Peyer's patch (tissue), 4 donors: Measurements from ENCODE around the gene GSDMA. TPM values are rescaled to one million over a fixed set of nuclear protein-coding genes. Genes with fewer than 3 reads are reported as not detected.

Experiments used
- DNase-seq, 3 donors: peaks; one replicate each; pipeline ENCODE4 v3.0.0-alpha.2; 2017 to 2019
- H3K27ac ChIP-seq, 4 donors: fragments of 200-600 bp; sonication (generic); one replicate each; pipeline ENCODE4 v1.5.1; 2016 to 2019
- H3K27me3 ChIP-seq, 2 donors: fragments of 200-600 bp; sonication (generic); one replicate each; pipeline ENCODE4 v1.5.1; 2019
- H3K36me3 ChIP-seq, 3 donors: fragments of 200-600 bp; sonication (generic); one replicate each; pipeline ENCODE4 v1.5.1; 2016 to 2019
- H3K4me1 ChIP-seq, 4 donors: fragments of 200-600 bp; sonication (generic); one replicate each; pipeline ENCODE4 v1.5.1; 2016 to 2019
- H3K4me3 ChIP-seq, 4 donors: fragments of 200-600 bp; sonication (generic); 1 replicate in 3 of 4; 2 replicates in 1 of 4; pipeline ENCODE4 v1.5.1; 2016 to 2019; ENCODE audit warnings: mild to moderate bottlenecking in 1 of 4
- H3K9me3 ChIP-seq, 4 donors: fragments of 200-600 bp; sonication (generic); one replicate each; pipeline ENCODE4 v1.5.1; 2016 to 2019; ENCODE audit warnings: mild to moderate bottlenecking in 1 of 4
- POLR2A ChIP-seq, 2 donors: fragments of 450-650 bp; IDR thresholded peaks; one replicate each; pipeline ENCODE4 v1.5.1; 2017; ENCODE audit warnings: antibody characterized with exemption in 2 of 2, mild to moderate bottlenecking in 2 of 2, moderate library complexity in 2 of 2
- total RNA-seq, 4 donors: library from RNA; depleted of rRNA; stranded (reverse); fragments of >200 nt; gene quantifications; one replicate each; pipeline ENCODE4 v1.1.0, GENCODE V29; 2016
- TF ChIP-seq, protein P1 (sequence below), 6 experiments: fragments of 450-650 bp in 4 of 6; fragments of 200-600 bp in 2 of 6; sonication (generic) in 1 of 6; IDR thresholded peaks; one replicate each; pipeline ENCODE4 v1.5.1; 2017 to 2019; ENCODE audit warnings: antibody characterized with exemption in 6 of 6, mild to moderate bottlenecking in 3 of 6, moderate library complexity in 1 of 6

GSDMA gene
- total RNA-seq, 4 donors from 2014 or later: 1.6 to 3.3 TPM; not detected in 2

DNA sequence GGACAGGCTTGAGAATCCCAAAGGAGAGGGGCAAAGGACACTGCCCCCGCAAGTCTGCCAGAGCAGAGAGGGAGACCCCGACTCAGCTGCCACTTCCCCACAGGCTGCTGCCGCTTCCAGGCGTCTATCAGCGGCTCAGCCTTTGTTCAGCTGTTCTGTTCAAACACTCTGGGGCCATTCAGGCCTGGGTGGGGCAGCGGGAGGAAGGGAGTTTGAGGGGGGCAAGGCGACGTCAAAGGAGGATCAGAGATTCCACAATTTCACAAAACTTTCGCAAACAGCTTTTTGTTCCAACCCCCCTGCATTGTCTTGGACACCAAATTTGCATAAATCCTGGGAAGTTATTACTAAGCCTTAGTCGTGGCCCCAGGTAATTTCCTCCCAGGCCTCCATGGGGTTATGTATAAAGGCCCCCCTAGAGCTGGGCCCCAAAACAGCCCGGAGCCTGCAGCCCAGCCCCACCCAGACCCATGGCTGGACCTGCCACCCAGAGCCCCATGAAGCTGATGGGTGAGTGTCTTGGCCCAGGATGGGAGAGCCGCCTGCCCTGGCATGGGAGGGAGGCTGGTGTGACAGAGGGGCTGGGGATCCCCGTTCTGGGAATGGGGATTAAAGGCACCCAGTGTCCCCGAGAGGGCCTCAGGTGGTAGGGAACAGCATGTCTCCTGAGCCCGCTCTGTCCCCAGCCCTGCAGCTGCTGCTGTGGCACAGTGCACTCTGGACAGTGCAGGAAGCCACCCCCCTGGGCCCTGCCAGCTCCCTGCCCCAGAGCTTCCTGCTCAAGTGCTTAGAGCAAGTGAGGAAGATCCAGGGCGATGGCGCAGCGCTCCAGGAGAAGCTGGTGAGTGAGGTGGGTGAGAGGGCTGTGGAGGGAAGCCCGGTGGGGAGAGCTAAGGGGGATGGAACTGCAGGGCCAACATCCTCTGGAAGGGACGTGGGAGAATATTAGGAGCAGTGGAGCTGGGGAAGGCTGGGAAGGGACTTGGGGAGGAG is 52.5 kb downstream of the GSDMA start, which contains the start of gene CSF3:
TSS of gene CSF3 (plus strand) at position 436 of the 993 bp plus-strand sequence. CDS start at position 471, 35 bp downstream.
- no peak within 1 kb of the TSS for H3K4me3 ChIP-seq
- DNase-seq: peak in 2 of 3 donors; percentile 62 to 69
- peak in 1 of 2 donors; percentile 15 for TF ChIP-seq POLR2A (IDR thresholded peaks at IDR 0.05)
- TF ChIP-seq, protein P1, sequence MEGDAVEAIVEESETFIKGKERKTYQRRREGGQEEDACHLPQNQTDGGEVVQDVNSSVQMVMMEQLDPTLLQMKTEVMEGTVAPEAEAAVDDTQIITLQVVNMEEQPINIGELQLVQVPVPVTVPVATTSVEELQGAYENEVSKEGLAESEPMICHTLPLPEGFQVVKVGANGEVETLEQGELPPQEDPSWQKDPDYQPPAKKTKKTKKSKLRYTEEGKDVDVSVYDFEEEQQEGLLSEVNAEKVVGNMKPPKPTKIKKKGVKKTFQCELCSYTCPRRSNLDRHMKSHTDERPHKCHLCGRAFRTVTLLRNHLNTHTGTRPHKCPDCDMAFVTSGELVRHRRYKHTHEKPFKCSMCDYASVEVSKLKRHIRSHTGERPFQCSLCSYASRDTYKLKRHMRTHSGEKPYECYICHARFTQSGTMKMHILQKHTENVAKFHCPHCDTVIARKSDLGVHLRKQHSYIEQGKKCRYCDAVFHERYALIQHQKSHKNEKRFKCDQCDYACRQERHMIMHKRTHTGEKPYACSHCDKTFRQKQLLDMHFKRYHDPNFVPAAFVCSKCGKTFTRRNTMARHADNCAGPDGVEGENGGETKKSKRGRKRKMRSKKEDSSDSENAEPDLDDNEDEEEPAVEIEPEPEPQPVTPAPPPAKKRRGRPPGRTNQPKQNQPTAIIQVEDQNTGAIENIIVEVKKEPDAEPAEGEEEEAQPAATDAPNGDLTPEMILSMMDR (IDR thresholded peaks at IDR 0.05): no peak
- peaks cover 0 to 12% (median 0%) of the 10 kb centered on the region in 3 donors for H3K36me3 ChIP-seq
- peak within 1 kb of the TSS in 2 of 4 donors; percentile 15 to 23 for H3K27ac ChIP-seq
- no peaks in the 10 kb centered on the region for H3K27me3 ChIP-seq
- H3K4me1 ChIP-seq: peaks cover 0 to 30% (median 4%) of the 10 kb centered on the region in 4 donors
- H3K9me3 ChIP-seq: no peaks in the 10 kb centered on the region

DNA sequence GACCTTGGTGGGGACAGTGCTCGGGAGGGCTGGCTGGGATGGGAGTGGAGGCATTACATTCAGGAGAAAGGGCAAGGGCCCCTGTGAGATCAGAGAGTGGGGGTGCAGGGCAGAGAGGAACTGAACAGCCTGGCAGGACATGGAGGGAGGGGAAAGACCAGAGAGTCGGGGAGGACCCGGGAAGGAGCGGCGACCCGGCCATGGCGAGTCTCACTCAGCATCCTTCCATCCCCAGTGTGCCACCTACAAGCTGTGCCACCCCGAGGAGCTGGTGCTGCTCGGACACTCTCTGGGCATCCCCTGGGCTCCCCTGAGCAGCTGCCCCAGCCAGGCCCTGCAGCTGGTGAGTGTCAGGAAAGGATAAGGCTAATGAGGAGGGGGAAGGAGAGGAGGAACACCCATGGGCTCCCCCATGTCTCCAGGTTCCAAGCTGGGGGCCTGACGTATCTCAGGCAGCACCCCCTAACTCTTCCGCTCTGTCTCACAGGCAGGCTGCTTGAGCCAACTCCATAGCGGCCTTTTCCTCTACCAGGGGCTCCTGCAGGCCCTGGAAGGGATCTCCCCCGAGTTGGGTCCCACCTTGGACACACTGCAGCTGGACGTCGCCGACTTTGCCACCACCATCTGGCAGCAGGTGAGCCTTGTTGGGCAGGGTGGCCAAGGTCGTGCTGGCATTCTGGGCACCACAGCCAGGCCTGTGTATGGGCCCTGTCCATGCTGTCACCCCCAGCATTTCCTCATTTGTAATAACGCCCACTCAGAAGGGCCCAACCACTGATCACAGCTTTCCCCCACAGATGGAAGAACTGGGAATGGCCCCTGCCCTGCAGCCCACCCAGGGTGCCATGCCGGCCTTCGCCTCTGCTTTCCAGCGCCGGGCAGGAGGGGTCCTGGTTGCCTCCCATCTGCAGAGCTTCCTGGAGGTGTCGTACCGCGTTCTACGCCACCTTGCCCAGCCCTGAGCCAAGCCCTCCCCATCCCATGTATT is 53.5 kb downstream of the GSDMA start:
- no peak for TF ChIP-seq POLR2A (IDR thresholded peaks at IDR 0.05)
- TF ChIP-seq, protein P1 (IDR thresholded peaks at IDR 0.05): no peak
- Histone ChIP-seq H3K4me1 (peaks cover 0 to 30% (median 4%) of the 10 kb centered on the region in 4 donors), H3K9me3 (no peaks in the 10 kb centered on the region), H3K27me3 (no peaks in the 10 kb centered on the region), H3K4me3 (no peak overlapping the region), H3K27ac (no peak overlapping the region), H3K36me3 (peaks cover 0 to 22% (median 0%) of the 10 kb centered on the region in 3 donors)
- DNase-seq: no peak

DNA sequence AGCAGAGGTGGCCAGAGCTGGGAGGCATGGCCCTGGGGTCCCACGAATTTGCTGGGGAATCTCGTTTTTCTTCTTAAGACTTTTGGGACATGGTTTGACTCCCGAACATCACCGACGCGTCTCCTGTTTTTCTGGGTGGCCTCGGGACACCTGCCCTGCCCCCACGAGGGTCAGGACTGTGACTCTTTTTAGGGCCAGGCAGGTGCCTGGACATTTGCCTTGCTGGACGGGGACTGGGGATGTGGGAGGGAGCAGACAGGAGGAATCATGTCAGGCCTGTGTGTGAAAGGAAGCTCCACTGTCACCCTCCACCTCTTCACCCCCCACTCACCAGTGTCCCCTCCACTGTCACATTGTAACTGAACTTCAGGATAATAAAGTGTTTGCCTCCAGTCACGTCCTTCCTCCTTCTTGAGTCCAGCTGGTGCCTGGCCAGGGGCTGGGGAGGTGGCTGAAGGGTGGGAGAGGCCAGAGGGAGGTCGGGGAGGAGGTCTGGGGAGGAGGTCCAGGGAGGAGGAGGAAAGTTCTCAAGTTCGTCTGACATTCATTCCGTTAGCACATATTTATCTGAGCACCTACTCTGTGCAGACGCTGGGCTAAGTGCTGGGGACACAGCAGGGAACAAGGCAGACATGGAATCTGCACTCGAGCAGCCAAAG is 54.7 kb downstream of the GSDMA start:
- DNase-seq: no peak
- H3K36me3 ChIP-seq: peaks cover 0 to 35% (median 0%) of the 10 kb centered on the region in 3 donors
- H3K4me1 ChIP-seq: peaks cover 0 to 30% (median 4%) of the 10 kb centered on the region in 4 donors
- peak overlapping the region in 1 of 4 donors; percentile 49 for H3K27ac ChIP-seq
- H3K4me3 ChIP-seq: no peak overlapping the region
- no peaks in the 10 kb centered on the region for H3K9me3 ChIP-seq
- TF ChIP-seq POLR2A (IDR thresholded peaks at IDR 0.05): no peak
- TF ChIP-seq, protein P1 (IDR thresholded peaks at IDR 0.05): no peak
- no peaks in the 10 kb centered on the region for H3K27me3 ChIP-seq

DNA sequence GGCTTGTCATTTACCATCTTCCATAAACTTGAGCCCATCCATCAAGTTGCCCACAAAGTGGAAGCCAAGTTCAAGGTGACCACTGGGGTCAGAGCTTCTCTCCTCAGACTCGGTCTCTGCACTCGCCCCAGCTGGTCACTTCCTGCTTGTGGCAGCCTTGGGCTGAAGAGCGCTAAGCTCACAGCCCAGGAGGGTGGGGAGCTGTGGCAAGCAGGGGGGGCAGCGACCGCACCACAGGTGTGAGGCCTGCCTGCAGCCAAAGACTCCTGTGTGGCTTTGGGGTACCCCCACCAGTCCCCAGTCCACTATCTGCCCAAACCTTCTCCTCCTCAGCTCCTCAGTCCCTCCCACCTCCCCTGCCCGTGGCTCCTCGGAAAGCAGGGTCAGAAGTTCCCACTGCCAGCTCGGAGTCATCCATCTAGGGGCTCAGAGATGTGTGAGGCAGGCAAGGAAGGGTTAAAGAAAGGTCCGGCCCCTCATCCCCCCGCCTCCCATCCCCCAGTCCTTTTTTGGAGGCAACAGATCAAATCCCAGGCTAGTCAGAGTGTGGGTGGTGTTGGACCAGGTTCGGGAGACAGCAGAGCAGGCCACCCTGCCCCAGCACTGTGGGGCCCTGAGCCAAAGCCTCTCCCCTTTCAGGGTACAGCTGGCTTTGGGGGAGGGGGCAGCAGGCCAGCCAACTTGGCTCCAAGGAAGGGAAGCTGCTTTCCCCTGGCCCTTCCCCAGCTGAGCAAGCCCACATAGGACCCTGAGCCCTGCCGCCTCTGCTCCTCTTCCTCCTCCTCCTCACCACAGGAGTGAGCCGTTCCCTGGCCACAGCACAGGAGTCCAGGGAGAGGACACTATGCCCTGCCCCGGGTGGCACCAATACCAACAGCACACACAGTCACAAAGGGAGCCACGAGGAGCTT is 55.7 kb downstream of the GSDMA start:
- peak overlapping the region in 2 of 4 donors; percentile 17 to 49 for H3K27ac ChIP-seq
- peaks cover 0 to 43% (median 0%) of the 10 kb centered on the region in 3 donors for H3K36me3 ChIP-seq
- H3K4me1 ChIP-seq: peaks cover 0 to 30% (median 4%) of the 10 kb centered on the region in 4 donors
- H3K27me3 ChIP-seq: no peaks in the 10 kb centered on the region
- DNase-seq: no peak
- H3K4me3 ChIP-seq: no peak overlapping the region
- no peaks in the 10 kb centered on the region for H3K9me3 ChIP-seq
- TF ChIP-seq, protein P1 (IDR thresholded peaks at IDR 0.05): no peak
- no peak for TF ChIP-seq POLR2A (IDR thresholded peaks at IDR 0.05)
